ENCODE measurements around the gene SMYD3. TPM values are rescaled to one million over a fixed set of nuclear protein-coding genes. Genes with fewer than 3 reads are reported as not detected.

SMYD3 gene
- polyA plus RNA-seq, 1 donor from 2014 or later, result 48.6 TPM

- H3F3A ChIP-seq (ENCODE audit: insufficient read depth, low read length, poor library complexity, severe bottlenecking), result no peaks in the 10 kb centered on the region
- H3K4me2 ChIP-seq (ENCODE audit: low read length), result no peak overlapping the region
Observed at GRCh38 chr1:245986404-245987218, 520.5 kb downstream of the SMYD3 start.

GRCh38 chr1:245984390-245985155 is 522.5 kb downstream of the SMYD3 start:
- H3K9me3 ChIP-seq (ENCODE audit: low read length), result no peaks in the 10 kb centered on the region
- H3K9ac ChIP-seq (ENCODE audit: low read length), result no peak overlapping the region
- no peak for TF ChIP-seq MXI1 (conservative IDR thresholded peaks at IDR 0.05; ENCODE audit: poor library complexity, severe bottlenecking)
- no peak for TF ChIP-seq TAF1 (IDR thresholded peaks at IDR 0.05; ENCODE audit: low read depth)
- TF ChIP-seq CTCF (IDR thresholded peaks at IDR 0.05; ENCODE audit: poor library complexity, severe bottlenecking), result no peak
- TF ChIP-seq EP300 (conservative IDR thresholded peaks at IDR 0.05; ENCODE audit: poor library complexity, severe bottlenecking), result no peak
- TF ChIP-seq EZH2 (IDR thresholded peaks at IDR 0.05; ENCODE audit: borderline replicate concordance, insufficient read depth, low read length, poor library complexity, severe bottlenecking), result no peak
- no peak for TF ChIP-seq POLR2AphosphoS5 (IDR thresholded peaks at IDR 0.05)
- H3K4me3 ChIP-seq (ENCODE audit: low read length), result no peak overlapping the region
- H4K20me1 ChIP-seq (ENCODE audit: insufficient read depth), result no peaks in the 10 kb centered on the region
- H3K9me2 ChIP-seq (ENCODE audit: insufficient read depth, low read length), result no peaks in the 10 kb centered on the region
- H3K27me3 ChIP-seq (ENCODE audit: insufficient read depth, low read depth, low read length), result no peaks in the 10 kb centered on the region
- H3F3A ChIP-seq (ENCODE audit: insufficient read depth, low read length, poor library complexity, severe bottlenecking), result no peaks in the 10 kb centered on the region
- no peak overlapping the region for H3K4me2 ChIP-seq (ENCODE audit: low read length)
- no peaks in the 10 kb centered on the region for H3K79me2 ChIP-seq (replicated peaks; ENCODE audit: insufficient read depth, low read length)
- H3K27ac ChIP-seq (ENCODE audit: low read length), result no peak overlapping the region
- H3K36me3 ChIP-seq (ENCODE audit: insufficient read depth, low read length), result no peaks in the 10 kb centered on the region
- no peak overlapping the region for H2AFZ ChIP-seq (ENCODE audit: low read depth, low read length)

More at GRCh38 chr1:245986404-245987218, 520.5 kb downstream of the SMYD3 start:
- H3K4me3 ChIP-seq (ENCODE audit: low read length), result no peak overlapping the region
- H4K20me1 ChIP-seq (ENCODE audit: insufficient read depth), result no peaks in the 10 kb centered on the region
- no peak overlapping the region for H3K27ac ChIP-seq (ENCODE audit: low read length)
- H3K27me3 ChIP-seq (ENCODE audit: insufficient read depth, low read depth, low read length), result no peaks in the 10 kb centered on the region
- H3K79me2 ChIP-seq (replicated peaks; ENCODE audit: insufficient read depth, low read length), result no peaks in the 10 kb centered on the region
- H3K9me3 ChIP-seq (ENCODE audit: low read length), result no peaks in the 10 kb centered on the region
- H3K9ac ChIP-seq (ENCODE audit: low read length), result no peak overlapping the region
- no peaks in the 10 kb centered on the region for H3K36me3 ChIP-seq (ENCODE audit: insufficient read depth, low read length)
- no peaks in the 10 kb centered on the region for H3K9me2 ChIP-seq (ENCODE audit: insufficient read depth, low read length)
- no peak for TF ChIP-seq RAD21 (conservative IDR thresholded peaks at IDR 0.05)
- TF ChIP-seq TAF1 (IDR thresholded peaks at IDR 0.05; ENCODE audit: low read depth), result no peak
- TF ChIP-seq, protein P1, sequence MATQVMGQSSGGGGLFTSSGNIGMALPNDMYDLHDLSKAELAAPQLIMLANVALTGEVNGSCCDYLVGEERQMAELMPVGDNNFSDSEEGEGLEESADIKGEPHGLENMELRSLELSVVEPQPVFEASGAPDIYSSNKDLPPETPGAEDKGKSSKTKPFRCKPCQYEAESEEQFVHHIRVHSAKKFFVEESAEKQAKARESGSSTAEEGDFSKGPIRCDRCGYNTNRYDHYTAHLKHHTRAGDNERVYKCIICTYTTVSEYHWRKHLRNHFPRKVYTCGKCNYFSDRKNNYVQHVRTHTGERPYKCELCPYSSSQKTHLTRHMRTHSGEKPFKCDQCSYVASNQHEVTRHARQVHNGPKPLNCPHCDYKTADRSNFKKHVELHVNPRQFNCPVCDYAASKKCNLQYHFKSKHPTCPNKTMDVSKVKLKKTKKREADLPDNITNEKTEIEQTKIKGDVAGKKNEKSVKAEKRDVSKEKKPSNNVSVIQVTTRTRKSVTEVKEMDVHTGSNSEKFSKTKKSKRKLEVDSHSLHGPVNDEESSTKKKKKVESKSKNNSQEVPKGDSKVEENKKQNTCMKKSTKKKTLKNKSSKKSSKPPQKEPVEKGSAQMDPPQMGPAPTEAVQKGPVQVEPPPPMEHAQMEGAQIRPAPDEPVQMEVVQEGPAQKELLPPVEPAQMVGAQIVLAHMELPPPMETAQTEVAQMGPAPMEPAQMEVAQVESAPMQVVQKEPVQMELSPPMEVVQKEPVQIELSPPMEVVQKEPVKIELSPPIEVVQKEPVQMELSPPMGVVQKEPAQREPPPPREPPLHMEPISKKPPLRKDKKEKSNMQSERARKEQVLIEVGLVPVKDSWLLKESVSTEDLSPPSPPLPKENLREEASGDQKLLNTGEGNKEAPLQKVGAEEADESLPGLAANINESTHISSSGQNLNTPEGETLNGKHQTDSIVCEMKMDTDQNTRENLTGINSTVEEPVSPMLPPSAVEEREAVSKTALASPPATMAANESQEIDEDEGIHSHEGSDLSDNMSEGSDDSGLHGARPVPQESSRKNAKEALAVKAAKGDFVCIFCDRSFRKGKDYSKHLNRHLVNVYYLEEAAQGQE (IDR thresholded peaks at IDR 0.05; ENCODE audit: borderline replicate concordance), result no peak
- no peak for TF ChIP-seq EZH2 (IDR thresholded peaks at IDR 0.05; ENCODE audit: borderline replicate concordance, insufficient read depth, low read length, poor library complexity, severe bottlenecking)
- no peak for TF ChIP-seq POLR2AphosphoS5 (IDR thresholded peaks at IDR 0.05)
- no peak for TF ChIP-seq SMC3 (conservative IDR thresholded peaks at IDR 0.05; ENCODE audit: poor library complexity)
- no peak for TF ChIP-seq MXI1 (conservative IDR thresholded peaks at IDR 0.05; ENCODE audit: poor library complexity, severe bottlenecking)
- no peak for TF ChIP-seq EP300 (conservative IDR thresholded peaks at IDR 0.05; ENCODE audit: poor library complexity, severe bottlenecking)
- TF ChIP-seq CTCF (IDR thresholded peaks at IDR 0.05; ENCODE audit: poor library complexity, severe bottlenecking), result no peak
- H2AFZ ChIP-seq (ENCODE audit: low read depth, low read length), result no peak overlapping the region

Measured in neural cell (in vitro differentiated cells).